ENCODE data around the gene ARPC3. TPM values are rescaled to one million over a fixed set of nuclear protein-coding genes. Genes with fewer than 3 reads are reported as not detected.
A peak's percentile ranks its signal among the peaks of the same experiment; 100 is the strongest.

Gene ARPC3
- total and polyA plus RNA-seq, 9 of the 15 experiments (the other 6 are each of a cell fraction or from before 2014, with no cell fraction given): 74.2 to 575 (median 345) TPM

DNA sequence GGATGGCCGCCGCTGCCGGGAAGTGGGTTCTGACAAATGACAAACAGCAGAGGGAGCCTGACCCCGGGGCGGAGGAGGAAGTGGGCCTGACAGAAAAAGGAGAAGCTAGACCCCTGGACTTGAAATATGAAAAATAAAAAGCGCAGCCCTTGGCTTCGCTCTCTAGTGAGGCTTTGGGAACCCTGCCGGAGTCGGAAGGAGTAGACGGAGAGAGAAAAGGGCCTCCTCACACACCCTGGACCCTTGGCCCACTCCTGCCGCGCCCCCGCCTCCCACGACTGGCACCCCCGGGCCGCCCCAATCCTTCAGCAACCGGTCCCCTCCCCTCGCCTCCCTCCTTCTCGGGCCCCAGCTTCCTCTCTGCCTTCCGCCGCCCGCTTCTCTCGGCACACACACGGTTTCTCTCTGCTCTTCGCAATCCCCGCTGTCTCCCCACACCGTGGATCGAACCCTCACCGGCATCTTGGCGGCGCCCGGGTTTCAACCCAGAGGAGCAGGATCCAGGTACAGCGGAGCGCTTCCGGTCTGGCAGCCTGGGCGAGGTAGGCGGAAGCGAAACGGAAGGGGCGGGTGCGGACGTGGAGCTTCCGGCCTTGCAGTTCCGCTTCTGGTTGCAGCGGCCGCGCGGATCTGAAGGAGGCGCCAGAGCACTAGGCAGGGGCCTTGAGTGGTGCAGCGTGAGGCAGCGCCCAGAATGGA, at the start of gene ARPC3 (continued):
- TF ChIP-seq, protein P1, sequence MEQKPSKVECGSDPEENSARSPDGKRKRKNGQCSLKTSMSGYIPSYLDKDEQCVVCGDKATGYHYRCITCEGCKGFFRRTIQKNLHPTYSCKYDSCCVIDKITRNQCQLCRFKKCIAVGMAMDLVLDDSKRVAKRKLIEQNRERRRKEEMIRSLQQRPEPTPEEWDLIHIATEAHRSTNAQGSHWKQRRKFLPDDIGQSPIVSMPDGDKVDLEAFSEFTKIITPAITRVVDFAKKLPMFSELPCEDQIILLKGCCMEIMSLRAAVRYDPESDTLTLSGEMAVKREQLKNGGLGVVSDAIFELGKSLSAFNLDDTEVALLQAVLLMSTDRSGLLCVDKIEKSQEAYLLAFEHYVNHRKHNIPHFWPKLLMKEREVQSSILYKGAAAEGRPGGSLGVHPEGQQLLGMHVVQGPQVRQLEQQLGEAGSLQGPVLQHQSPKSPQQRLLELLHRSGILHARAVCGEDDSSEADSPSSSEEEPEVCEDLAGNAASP (IDR thresholded peaks at IDR 0.05): no peak
- TF ChIP-seq RHOXF2B (CRISPR knock-in tag; conservative IDR thresholded peaks at IDR 0.05): no peak
- TF ChIP-seq RBM25 (IDR thresholded peaks at IDR 0.05; ENCODE audit: low read depth, low read length, severe bottlenecking): no peak
- no peak for TF ChIP-seq ZNF12 (CRISPR knock-in tag; IDR thresholded peaks at IDR 0.05)
- TF ChIP-seq ETV1 (tag; conservative IDR thresholded peaks at IDR 0.05; ENCODE audit: low read depth): peak; percentile 96
- no peak for TF ChIP-seq SLC30A9 (CRISPR knock-in tag; IDR thresholded peaks at IDR 0.05)
- TF ChIP-seq CCNT2 (IDR thresholded peaks at IDR 0.05; ENCODE audit: borderline replicate concordance, extremely low read depth, insufficient read length, low read depth, low read length): peak; percentile 30
- peak; percentile 63 for TF ChIP-seq KDM5B (IDR thresholded peaks at IDR 0.05; ENCODE audit: insufficient replicate concordance, low read depth, low read length)
- TF ChIP-seq ZNF134 (CRISPR knock-in tag; conservative IDR thresholded peaks at IDR 0.05): no peak
- TF ChIP-seq RBM22 (IDR thresholded peaks at IDR 0.05; ENCODE audit: low read depth, low read length, poor library complexity, severe bottlenecking): peak; percentile 72
- TF ChIP-seq, protein P2, sequence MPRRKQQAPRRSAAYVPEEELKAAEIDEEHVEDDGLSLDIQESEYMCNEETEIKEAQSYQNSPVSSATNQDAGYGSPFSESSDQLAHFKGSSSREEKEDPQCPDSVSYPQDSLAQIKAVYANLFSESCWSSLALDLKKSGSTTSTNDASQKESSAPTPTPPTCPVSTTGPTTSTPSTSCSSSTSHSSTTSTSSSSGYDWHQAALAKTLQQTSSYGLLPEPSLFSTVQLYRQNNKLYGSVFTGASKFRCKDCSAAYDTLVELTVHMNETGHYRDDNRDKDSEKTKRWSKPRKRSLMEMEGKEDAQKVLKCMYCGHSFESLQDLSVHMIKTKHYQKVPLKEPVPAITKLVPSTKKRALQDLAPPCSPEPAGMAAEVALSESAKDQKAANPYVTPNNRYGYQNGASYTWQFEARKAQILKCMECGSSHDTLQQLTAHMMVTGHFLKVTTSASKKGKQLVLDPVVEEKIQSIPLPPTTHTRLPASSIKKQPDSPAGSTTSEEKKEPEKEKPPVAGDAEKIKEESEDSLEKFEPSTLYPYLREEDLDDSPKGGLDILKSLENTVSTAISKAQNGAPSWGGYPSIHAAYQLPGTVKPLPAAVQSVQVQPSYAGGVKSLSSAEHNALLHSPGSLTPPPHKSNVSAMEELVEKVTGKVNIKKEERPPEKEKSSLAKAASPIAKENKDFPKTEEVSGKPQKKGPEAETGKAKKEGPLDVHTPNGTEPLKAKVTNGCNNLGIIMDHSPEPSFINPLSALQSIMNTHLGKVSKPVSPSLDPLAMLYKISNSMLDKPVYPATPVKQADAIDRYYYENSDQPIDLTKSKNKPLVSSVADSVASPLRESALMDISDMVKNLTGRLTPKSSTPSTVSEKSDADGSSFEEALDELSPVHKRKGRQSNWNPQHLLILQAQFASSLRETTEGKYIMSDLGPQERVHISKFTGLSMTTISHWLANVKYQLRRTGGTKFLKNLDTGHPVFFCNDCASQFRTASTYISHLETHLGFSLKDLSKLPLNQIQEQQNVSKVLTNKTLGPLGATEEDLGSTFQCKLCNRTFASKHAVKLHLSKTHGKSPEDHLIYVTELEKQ (CRISPR knock-in tag; IDR thresholded peaks at IDR 0.05): no peak
- TF ChIP-seq ZFP36 (IDR thresholded peaks at IDR 0.05; ENCODE audit: low read depth, low read length, partially characterized antibody): no peak
- TF ChIP-seq TEAD1 (CRISPR knock-in tag; IDR thresholded peaks at IDR 0.05): peak in 1 of 2 experiments; percentile 24; a peak in 1 of 4 replicates
- no peak for TF ChIP-seq TAF15 (IDR thresholded peaks at IDR 0.05; ENCODE audit: low read depth, low read length)
- TF ChIP-seq, protein P3, sequence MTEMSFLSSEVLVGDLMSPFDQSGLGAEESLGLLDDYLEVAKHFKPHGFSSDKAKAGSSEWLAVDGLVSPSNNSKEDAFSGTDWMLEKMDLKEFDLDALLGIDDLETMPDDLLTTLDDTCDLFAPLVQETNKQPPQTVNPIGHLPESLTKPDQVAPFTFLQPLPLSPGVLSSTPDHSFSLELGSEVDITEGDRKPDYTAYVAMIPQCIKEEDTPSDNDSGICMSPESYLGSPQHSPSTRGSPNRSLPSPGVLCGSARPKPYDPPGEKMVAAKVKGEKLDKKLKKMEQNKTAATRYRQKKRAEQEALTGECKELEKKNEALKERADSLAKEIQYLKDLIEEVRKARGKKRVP (CRISPR knock-in tag; IDR thresholded peaks at IDR 0.05): no peak
- no peak for TF ChIP-seq SNRNP70 (optimal IDR thresholded peaks at IDR 0.05; ENCODE audit: low read depth, low read length)
- no peak for TF ChIP-seq ZNF444 (CRISPR knock-in tag; IDR thresholded peaks at IDR 0.05)
- no peak for TF ChIP-seq EZH2 (IDR thresholded peaks at IDR 0.05; ENCODE audit: borderline replicate concordance, low read depth, low read length)
- TF ChIP-seq HNRNPH1 (optimal IDR thresholded peaks at IDR 0.05; ENCODE audit: low read depth, low read length): no peak
- peak; percentile 78 for TF ChIP-seq HDAC2 (IDR thresholded peaks at IDR 0.05)
- TF ChIP-seq DACH1 (IDR thresholded peaks at IDR 0.05; ENCODE audit: partially characterized antibody): peak; percentile 52
- no peak for TF ChIP-seq ZNF785 (CRISPR knock-in tag; IDR thresholded peaks at IDR 0.05)
- TF ChIP-seq PCBP2 (IDR thresholded peaks at IDR 0.05; ENCODE audit: low read depth, low read length, poor library complexity, severe bottlenecking): no peak
- no peak for TF ChIP-seq ZNF584 (CRISPR knock-in tag; IDR thresholded peaks at IDR 0.05; ENCODE audit: low read depth)
